Kidney capillary endothelial cell (primary cell): ENCODE results near the gene UBE2I.
"Not testable (repeated sequence)": the region's sequence is repeated elsewhere in the genome, so short reads cannot be mapped to it uniquely, and the experiment has no call there.

Experiments used
- DNase-seq: peaks from one replicate; pipeline ENCODE4 v3.0.0-alpha.2; 2018; ENCODE audit warnings: low spot score

Gene UBE2I

GRCh38 chr16:1314399-1315068, 5.1 kb downstream of the UBE2I start:
- DNase-seq, result no peak

- DNase-seq, result no peak
Observed at GRCh38 chr16:1315081-1316032, 5.9 kb downstream of the UBE2I start.

DNA sequence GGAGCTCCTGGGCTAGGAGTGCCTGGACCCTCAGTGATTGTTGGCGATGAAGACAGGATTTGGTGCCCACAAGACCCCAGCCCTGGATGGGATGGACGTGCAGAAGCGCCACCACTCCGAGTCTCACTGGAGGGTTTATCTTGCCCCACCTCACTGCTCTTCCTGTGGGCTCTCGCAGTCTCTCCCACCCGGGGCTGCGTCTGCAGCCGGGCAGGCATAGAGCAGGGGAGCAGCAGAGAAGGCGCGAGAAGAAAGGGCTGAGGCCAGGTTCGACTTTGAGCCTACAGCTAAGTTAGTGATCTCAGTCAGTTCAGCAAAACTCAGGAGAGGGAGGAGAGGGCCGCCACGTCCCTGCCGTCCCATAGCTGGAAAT, 6.6 kb downstream of the UBE2I start:
- DNase-seq, result no peak

DNA sequence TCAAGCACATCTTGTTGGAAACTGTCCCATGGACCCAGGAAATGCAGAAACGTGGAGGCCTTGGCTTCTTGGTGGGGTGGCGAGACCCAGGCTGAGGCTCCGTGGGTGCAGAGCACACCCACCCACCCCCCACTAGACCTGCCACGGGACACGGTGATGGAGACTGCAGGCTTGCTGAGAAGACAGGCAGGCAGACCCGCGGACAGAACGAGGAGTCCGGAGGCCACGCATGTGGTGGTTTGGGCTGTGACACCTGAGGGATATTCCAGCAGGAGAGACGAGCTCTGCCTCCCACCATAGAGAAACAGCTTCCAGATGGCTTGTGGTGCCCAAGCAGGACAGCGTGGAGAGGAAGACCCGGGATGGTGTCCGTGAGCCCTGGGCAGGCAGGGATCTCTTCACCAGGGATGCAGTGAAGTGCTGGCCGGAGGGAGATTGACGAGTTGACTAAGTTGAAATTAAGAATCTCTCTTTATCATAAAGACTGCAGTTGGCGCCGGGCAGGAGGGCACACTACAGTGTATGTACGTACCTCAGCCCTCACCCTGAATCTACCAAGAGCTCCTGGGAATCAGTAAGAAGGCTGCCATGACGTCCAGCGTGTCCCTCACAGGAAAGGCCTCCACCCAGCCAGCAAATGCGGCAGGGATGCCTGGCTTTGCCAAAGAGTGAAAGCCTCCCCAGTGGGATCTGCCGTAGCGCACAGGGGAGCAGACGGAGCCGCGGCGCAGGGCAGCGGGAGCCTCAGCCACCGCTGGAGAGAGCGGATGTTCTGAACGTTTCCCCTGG, 8.2 kb downstream of the UBE2I start:
- DNase-seq, result no peak

DNA sequence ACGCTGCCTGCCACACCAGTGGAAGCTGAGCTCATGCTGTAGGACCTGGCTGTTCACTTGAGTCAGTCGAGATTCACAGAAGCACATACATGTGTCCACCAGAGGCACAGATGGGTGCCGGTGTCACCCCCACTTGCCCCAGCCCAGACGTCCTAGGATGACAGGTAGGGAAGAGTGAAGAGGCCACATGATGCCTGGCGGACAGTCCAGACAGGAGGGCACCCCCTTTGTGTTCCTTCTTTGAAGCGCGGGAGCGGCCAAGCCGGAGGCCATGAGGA, 8.8 kb downstream of the UBE2I start:
- no peak for DNase-seq

- DNase-seq, result no peak
Observed at GRCh38 chr16:1319041-1319440, 9.6 kb downstream of the UBE2I start.

GRCh38 chr16:1320097-1320496, 10.7 kb downstream of the UBE2I start:
- no peak for DNase-seq

GRCh38 chr16:1320658-1321240, 11.3 kb downstream of the UBE2I start:
- DNase-seq, result no peak

GRCh38 chr16:1322407-1322806, 13.0 kb downstream of the UBE2I start:
- no peak for DNase-seq

GRCh38 chr16:1323296-1324239, 14.1 kb downstream of the UBE2I start:
- DNase-seq, result no peak

- no peak for DNase-seq
Observed at GRCh38 chr16:1324286-1324826, 14.9 kb downstream of the UBE2I start.

GRCh38 chr16:1325261-1325660, 15.8 kb downstream of the UBE2I start:
- no peak for DNase-seq

DNA sequence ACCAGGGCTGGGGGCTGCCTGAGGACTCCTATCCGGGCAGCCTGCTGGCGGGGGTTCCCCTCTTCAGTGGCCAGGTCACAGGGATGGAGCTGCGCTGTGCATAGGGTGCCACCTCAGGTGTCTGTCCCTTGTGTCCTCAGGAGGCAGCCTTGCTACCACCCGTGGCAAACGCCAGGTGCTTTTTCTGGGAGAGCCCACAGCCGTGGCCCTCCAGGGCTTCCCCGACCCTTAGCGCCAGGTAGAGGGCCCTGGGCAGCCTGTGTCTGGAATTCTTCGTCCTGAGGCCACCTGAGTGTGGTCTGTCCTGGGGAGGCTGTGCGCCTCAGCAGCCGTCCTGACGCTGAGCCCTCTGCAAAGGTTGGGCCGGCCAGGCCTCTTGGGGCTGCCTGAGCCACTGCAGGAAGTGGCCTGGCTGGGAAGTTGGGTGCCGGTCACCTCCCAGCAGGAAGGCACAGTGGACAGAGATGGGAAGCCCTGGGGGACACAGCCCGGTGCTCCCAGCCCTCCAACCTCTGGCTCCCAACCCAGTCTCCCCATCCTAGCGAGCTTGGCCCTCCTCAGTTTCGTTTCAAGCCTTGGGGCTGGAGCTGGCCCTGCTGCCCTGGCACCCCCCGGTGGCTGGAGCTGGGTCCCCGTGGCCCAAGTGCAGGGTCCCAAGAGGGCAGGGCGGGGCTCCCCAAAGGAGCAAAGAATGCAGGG, 16.4 kb downstream of the UBE2I start:
- no peak for DNase-seq

GRCh38 chr16:1326391-1326790, 17.0 kb downstream of the UBE2I start:
- DNase-seq, result no peak

GRCh38 chr16:1326946-1327618, 17.6 kb downstream of the UBE2I start:
- no peak for DNase-seq

DNA sequence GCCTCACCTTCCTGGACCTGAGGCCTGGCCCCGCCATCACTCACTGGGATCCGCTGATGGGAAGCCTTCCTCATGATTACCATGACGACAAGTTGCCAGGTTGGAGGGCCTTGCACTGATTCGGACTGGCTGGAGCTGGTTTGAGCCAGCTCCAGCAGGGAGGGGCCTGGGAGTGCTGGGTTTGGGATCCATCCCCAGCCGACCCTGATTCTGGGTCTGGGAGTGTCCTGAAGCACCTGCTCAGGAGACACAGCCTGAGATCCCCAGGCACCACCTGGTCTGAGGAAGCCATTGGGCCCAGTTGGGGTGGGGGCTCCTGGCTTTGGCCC, 18.1 kb downstream of the UBE2I start:
- no peak for DNase-seq

DNA sequence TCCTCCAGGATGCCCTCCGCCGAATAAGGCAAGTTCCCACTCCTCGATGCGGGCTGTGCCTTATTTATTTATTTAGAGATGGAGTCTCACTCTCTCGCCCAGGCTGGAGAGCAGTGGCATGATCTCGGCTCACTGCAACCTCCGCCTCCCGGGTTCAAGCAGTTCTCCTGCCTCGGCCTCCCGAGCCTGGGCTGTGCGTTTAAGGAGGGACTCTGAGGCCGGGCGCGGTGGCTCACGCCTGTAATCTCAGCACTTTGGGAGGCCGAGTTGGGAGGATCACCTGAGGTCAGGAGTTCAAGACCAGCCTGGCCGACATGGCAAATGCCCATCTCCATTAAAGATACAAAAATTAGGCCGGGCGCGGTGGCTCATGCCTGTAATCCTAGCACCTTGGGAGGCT, 18.7 kb downstream of the UBE2I start:
- DNase-seq, result not testable (repeated sequence)

DNA sequence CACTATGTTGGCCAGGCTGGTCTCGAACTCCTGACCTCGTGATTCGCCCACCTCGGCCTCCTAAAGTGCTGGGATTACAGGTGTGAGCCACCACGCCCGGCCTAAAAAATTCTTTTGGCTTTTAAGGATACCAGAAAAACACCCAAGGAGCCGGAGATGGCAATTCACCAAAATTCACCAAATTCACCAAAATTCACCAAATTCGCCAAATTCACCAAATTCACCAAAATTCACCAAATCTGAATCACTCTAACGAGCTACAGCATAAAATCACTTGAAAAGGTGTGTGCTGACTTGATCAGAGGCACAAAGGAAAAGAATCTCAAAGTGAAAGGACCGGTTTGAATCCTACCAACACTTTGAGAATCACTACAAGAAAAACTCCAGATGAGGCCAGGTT, 19.5 kb downstream of the UBE2I start:
- not testable (repeated sequence) for DNase-seq

DNA sequence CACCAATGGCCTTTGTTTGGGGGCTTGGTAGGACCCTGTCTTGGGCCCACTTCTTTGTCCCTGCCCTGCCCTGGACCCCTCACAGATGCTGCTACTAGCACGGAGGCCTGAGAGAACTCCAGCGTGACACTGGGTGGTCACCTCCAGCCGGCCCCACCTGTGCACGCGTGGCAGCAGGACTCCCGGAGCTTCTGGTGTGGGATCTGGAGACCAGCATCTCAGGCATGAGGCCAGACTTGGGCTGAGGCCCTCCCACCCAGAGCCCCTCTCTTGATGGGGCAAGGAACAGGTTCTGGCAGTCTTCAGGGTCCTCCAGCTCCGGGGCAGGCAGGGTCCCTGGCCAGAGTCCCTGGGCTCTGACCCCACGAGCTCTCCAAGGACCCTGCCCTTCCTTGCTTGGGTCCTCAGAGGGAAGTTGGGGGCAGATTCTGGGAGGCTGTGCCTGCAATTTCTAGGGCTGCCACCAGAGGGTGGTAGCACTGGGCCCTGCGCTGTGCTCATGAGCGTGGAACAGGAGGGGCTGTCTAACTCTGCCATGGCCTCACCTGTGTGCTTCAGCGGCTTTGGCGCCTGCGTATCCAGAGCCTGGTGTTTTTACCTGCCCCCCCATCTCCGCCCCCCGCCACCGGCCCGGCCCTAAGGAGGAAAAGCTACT, 21.0 kb downstream of the UBE2I start:
- no peak for DNase-seq
